Adrenal gland (tissue), 5 donors: ENCODE results near the gene PALMD.

Experiments used
- POLR2A ChIP-seq, 2 donors: fragments of 450-650 bp; IDR thresholded peaks; one replicate each; pipeline ENCODE4 v1.6.1; 2017; ENCODE audit warnings: antibody characterized with exemption in 2 of 2, mild to moderate bottlenecking in 2 of 2, moderate library complexity in 1 of 2
- TF ChIP-seq, protein P1 (sequence below), 6 experiments: fragments of 450-650 bp in 4 of 6; fragments of 200-600 bp in 2 of 6; sonication (generic) in 1 of 6; IDR thresholded peaks; 1 replicate in 5 of 6; 2 replicates in 1 of 6; pipeline versions ENCODE4 v1.5.1 to v1.8.0; 2016 to 2021; ENCODE audit warnings: antibody characterized with exemption in 6 of 6, mild to moderate bottlenecking in 2 of 6, moderate library complexity in 1 of 6
- donor health status: DM: no; HTN: no; CAD: no.

DNA sequence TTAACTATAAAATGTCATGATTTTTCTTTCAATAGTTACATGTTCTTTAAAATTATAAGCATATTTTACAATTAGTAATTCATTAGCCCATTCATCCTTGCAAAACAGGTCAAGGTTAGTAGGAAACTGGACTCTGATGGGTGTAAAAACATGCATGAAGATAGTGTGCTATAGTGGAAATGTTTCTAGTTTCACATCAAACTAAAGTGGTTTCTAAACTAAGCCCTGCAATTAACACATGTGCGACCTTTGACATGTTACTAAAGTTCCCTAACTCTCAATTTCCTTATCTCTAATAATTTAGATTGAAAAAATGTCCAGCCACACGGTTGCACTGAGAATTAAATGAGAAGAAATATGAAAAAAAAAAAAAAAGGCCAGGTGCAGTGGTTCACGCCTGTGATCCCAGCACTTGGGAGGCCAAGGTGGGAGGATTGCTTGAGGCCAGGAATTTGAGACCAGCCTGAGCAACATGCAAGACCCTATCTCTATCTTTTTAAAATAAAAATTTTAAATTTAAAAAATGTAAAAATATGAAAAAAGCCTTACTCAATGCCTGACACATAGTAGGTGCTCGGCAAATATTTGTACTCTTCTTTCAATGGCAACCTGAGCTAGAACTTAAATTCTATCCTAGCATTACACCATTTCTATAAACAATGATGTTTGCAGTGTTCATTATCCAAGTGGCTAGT lies 44.1 kb upstream of the PALMD start:
- TF ChIP-seq, protein P1, sequence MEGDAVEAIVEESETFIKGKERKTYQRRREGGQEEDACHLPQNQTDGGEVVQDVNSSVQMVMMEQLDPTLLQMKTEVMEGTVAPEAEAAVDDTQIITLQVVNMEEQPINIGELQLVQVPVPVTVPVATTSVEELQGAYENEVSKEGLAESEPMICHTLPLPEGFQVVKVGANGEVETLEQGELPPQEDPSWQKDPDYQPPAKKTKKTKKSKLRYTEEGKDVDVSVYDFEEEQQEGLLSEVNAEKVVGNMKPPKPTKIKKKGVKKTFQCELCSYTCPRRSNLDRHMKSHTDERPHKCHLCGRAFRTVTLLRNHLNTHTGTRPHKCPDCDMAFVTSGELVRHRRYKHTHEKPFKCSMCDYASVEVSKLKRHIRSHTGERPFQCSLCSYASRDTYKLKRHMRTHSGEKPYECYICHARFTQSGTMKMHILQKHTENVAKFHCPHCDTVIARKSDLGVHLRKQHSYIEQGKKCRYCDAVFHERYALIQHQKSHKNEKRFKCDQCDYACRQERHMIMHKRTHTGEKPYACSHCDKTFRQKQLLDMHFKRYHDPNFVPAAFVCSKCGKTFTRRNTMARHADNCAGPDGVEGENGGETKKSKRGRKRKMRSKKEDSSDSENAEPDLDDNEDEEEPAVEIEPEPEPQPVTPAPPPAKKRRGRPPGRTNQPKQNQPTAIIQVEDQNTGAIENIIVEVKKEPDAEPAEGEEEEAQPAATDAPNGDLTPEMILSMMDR (IDR thresholded peaks at IDR 0.05) = no peak
- no peak for TF ChIP-seq POLR2A (IDR thresholded peaks at IDR 0.05)
